ENCODE data around the gene ZNF414.

Gene ZNF414

DNA sequence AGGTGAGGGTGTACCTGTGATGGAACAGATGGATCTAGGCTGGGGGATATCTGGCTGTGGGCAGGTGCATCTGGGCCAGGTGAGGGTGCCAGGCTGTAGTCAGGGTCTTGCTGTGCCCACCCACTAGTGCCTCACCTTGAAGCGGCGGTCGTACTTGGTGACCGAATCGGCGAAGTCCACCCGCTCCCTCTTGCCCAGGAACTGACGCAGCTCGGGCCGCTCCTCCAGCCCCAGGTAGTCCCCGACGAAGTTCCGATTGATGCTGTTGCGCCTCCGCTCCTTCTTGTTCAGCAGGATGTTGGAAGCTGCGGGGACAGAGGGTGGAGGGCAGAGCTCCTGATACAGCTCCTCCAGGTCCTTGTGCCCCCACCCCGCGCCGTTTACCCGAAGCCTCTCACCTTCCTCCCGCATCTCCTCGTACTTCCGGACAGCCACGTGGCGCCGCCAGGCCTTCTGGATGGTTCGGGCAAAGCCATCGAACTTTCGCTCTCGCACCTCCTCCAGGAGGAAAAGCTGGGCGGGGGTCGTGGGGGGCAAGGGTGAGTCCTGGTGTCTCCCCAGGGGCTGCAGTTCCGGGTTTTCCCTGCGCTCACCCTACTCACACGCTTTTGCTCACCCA is 16.2 kb upstream of the ZNF414 start:
- no peak for DNase-seq (ENCODE audit: low read depth)
- H3K4me3 ChIP-seq (ENCODE audit: control insufficient read depth, low read depth, low read length) = no peak overlapping the region

DNA sequence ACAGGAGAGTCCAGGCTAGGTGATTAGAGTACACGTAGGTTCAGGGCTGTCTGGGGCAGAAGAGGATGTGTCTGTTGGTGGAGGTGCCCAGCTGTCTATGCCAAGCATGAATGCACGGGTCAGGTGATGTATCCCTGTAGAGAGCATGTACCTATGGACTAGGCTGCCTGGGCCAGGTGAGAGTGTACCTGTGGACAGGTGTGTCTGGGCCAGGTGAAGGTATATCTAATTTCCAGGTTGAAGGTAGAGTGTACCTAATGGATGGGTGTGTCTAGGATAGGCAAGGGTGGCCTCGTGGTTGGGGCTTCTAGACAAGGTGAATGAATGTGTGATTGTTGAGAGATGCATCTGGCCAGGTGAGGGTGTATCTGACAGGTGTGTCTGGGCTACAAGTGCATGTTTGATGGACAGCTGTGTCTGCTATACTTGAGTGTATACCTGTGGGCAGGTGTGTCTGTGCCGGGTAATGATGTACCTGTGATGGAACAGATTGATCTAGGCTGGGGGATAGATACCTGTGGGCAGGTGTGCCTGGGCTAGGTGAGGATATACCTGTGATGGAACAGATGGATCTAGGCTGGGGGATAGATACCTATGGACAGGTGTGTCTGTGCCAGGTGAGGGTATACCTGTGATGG is 15.5 kb upstream of the ZNF414 start:
- DNase-seq (ENCODE audit: low read depth) = no peak
- TF ChIP-seq, protein P1, sequence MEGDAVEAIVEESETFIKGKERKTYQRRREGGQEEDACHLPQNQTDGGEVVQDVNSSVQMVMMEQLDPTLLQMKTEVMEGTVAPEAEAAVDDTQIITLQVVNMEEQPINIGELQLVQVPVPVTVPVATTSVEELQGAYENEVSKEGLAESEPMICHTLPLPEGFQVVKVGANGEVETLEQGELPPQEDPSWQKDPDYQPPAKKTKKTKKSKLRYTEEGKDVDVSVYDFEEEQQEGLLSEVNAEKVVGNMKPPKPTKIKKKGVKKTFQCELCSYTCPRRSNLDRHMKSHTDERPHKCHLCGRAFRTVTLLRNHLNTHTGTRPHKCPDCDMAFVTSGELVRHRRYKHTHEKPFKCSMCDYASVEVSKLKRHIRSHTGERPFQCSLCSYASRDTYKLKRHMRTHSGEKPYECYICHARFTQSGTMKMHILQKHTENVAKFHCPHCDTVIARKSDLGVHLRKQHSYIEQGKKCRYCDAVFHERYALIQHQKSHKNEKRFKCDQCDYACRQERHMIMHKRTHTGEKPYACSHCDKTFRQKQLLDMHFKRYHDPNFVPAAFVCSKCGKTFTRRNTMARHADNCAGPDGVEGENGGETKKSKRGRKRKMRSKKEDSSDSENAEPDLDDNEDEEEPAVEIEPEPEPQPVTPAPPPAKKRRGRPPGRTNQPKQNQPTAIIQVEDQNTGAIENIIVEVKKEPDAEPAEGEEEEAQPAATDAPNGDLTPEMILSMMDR (conservative IDR thresholded peaks at IDR 0.05; ENCODE audit: control insufficient read depth, insufficient read depth, low read depth, low read length) = no peak
- no peak overlapping the region for H3K4me3 ChIP-seq (ENCODE audit: control insufficient read depth, low read depth, low read length)

More for the DNA sequence above, 16.2 kb upstream of the ZNF414 start:
- TF ChIP-seq, protein P1 (conservative IDR thresholded peaks at IDR 0.05; ENCODE audit: control insufficient read depth, insufficient read depth, low read depth, low read length) = no peak

DNA sequence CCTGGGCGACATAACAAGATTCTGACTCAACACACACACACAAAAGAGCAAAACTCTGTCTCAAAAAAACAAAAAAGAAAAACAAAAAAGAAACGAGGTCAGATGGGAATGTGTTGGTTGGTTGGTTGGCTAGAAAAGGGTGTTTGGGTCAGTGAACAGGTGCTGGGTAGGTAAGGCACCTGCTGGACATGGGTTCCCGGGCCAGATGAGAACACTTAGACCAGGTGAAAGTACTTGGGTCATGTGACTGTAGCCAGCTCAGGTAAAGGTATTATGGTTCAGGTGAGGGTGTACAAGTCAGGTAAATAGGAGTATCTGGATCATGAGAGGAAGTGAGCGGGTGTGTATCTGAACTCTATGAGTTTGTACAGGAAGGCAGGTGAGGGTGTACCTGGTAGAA is 14.5 kb upstream of the ZNF414 start:
- H3K4me3 ChIP-seq (ENCODE audit: control insufficient read depth, low read depth, low read length) = no peak overlapping the region
- DNase-seq (ENCODE audit: low read depth) = no peak
- TF ChIP-seq, protein P1 (conservative IDR thresholded peaks at IDR 0.05; ENCODE audit: control insufficient read depth, insufficient read depth, low read depth, low read length) = no peak

DNA sequence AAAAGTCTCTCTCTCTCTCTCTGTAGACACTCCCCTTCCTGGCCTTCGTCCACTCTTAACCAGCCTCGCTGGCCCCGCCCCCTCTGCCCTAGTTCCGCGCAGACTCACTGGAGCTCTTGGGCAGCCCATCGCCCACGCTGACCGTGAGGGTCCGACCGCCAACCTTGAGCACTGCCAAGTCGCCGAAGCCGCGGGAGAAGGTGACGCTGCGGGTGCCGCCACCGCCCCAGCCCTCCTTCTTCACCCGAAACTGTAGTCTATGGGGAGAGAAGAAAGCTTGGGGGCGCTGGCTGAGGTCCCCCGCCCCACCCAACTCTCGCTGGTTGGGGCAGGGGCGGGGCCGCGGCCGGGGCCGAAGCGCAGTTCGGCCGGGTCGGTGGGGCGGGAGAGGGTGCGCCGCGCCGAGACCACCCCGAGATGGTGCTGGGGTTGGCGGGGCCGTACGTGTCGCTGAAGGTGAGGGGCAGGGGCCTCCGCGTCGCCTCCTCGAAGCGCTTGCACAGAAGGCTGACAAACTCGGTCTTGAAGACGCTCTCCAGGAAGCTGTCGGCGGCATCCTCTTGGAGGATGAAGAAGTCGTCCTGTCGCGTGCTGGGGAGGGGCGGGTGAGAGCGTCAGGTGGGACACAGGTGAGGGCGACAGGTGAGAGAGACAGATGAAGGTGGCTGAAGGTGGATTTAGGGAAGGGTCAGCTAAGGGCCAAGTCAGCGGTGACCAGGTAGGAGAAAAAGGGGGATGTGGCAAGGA is 12.6 kb upstream of the ZNF414 start:
- TF ChIP-seq, protein P1 (conservative IDR thresholded peaks at IDR 0.05; ENCODE audit: control insufficient read depth, insufficient read depth, low read depth, low read length) = no peak
- H3K4me3 ChIP-seq (ENCODE audit: control insufficient read depth, low read depth, low read length) = peak overlapping the region; percentile 71
- peak; percentile 87 for DNase-seq (ENCODE audit: low read depth)

DNA sequence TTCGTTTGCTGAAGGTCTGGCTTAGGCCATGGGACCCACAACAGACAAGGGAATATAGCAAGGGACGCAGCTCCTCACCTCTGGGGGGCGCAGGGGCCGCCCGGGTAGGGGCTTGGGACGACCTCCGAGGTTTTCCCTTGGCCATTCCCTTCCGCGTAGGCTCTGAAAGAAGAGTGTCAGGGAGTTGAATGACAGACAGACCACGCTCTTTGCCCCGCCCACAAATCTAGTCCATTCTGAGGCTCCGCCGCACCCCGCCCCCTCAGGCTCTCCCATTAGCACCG is 11.4 kb upstream of the ZNF414 start:
- no peak for DNase-seq (ENCODE audit: low read depth)
- H3K4me3 ChIP-seq (ENCODE audit: control insufficient read depth, low read depth, low read length) = peak overlapping the region; percentile 62

DNA sequence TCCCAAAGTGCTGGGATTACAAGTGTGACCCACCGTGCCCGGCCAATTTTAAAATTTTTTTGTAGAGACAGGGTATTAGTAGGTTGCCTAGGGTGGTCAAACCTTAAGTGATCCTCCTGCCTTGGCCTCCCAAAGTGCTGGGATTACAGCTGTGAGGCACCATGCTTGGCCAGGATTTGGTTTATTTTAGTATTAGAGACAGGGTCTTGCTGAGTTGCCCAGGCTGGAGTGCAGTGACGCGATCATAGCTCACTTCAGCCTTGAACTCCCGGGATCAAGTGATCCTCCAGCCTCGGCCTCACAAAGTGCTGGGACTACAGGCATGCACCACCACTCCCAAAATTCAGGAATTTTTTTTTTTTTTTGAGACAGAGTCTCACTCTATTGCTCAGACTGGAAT is 5.4 kb upstream of the ZNF414 start:
- TF ChIP-seq, protein P1 (conservative IDR thresholded peaks at IDR 0.05; ENCODE audit: control insufficient read depth, insufficient read depth, low read depth, low read length) = no peak
- no peak for DNase-seq (ENCODE audit: low read depth)

More for the DNA sequence above, 11.4 kb upstream of the ZNF414 start:
- TF ChIP-seq, protein P1 (conservative IDR thresholded peaks at IDR 0.05; ENCODE audit: control insufficient read depth, insufficient read depth, low read depth, low read length) = peak; percentile 11

More for the DNA sequence above, 5.4 kb upstream of the ZNF414 start:
- H3K4me3 ChIP-seq (ENCODE audit: control insufficient read depth, low read depth, low read length) = no peak overlapping the region

All from fibroblast of mammary gland (primary cell).